Right hindlimb (tissue), 1 donor: ENCODE measurements around the gene ZFPM1.

Experiments
- DNase-seq: peaks from one replicate; pipeline ENCODE4 v3.0.0-alpha.2; 2018

Gene ZFPM1

DNA sequence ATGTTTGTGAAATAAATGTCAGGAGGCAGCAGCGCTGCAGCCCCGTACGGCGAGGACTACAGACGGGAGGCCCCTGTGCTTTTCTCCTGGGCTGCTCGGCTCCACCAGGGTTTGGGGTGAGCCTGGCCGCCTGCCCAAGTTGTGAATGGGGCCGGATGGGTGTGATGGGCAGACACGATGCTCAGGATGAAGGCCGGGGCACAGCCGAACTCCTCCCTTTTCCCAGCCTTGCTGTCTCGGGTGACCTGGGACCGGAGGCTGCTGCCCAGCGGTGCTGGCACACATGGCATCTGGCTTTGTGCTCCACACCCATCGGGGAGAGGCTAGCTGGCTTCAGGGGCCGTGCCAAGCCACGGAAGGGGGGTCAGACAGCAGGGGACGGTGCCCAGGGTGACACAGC lies 34.2 kb upstream of the ZFPM1 start:
- DNase-seq = no peak

DNA sequence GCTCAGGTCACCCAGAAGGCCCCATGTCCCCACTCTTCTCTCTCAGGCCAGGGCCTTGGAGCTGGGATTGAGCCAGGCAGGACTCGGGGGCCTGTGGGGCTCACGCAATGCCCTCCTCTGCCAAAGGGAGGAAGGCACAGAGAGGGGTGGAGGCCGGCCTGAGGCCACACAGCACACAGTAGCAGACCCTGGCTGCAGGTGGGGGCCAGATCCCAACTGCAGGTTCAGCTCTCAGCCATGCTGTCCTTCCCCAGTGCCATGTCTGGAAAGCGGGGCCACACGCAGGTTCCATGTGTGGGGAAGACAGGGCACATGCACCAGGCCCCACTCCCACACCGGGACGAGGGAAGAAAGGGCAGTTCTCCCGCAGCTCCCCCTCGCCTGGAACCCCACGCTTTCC lies 33.3 kb upstream of the ZFPM1 start:
- DNase-seq = no peak

DNA sequence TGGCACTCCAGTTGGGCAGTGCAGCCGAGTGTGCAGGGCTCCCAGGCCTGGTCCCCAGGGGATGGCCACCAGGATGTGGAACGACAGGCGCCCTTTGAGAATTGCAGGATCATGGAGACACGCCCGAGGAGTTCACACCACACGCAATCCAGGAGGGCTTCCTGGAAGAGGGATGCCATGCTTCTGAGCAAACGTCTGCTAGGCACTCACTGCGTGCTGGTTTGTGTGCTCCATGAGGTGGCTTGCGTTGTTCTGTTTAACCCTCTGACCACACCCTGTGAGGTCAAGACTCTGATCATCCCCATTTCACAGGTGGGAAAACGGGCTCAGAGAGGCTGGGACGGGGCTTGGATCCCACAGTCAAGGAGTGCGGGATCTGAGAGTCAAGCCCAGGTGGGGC lies 32.6 kb upstream of the ZFPM1 start:
- DNase-seq = no peak

DNA sequence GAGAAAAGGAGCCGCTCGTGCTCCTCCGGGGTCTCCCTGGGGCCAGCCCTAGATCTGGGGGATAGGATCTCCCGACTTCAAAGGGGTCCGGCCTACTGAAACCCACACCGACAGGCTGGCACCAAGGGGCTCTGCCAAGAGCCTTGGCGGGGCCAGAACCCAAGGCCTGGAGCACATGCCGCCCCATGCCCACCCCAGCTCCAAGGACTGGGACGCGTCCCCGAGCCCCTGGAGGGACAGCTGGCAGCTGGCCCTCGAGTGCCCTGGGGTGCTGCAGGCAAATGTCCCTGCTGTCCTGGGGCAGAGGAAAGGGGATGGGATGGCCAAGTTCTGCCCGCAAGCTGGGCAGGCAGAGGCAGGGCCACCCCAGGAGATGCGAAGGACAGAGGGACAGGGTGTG lies 31.8 kb upstream of the ZFPM1 start:
- DNase-seq = no peak

DNA sequence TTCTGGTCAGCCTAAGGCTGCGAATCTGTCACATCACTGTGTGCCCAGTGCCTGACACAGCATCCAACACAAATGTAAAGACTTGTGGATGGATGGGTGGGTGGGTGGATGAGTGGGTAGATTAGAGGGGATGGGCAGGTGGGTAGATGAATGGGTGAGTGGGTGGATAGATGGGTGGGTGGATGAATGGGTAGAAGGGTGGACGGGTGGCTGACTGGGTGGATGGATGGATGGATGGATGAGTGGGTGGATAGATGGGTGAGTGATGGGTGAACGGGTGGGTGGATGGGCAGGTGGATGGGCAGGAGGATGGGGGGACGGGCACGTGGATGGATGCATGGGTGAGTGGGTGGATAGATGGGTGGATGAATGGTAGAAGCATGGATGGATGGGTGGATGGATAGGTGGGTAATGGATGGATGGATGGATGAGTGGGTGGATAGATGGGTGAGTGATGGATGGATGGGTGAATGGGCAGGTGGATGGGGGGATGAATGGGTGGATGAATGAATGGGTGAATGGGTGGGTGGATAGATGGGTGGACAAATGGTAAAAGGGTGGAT lies 31.1 kb upstream of the ZFPM1 start:
- DNase-seq = no peak

DNA sequence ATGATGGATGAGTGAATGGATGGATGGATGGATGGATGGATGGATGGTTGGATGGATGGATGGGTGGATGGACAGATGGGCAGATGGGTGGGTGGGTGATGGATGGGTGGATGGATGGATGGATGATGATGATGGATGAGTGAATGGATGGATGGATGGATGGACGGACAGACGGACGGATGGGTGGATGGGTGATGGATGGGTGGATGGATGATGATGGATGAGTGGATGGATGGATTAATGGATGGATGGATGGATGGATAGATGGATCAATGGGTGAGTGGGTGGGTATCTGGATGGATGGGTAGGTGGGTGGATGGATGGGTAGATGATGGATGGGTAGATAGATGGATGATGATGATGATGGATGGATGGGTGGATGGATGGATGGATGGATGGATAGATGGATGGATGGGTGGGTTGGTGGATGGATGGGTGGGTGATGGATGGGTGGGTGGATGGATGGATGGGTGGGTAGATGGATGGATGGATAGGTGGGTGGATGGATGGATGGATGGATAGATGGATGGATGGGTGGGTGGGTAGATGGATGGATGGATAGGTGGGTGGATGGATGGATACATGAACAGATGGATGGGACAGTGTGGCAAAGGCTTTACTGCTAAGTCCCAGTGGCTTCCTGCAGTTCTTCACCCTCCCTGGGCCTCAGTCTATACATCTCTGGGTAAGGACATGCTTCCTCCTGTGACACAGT lies 30.2 kb upstream of the ZFPM1 start:
- DNase-seq = no peak

DNA sequence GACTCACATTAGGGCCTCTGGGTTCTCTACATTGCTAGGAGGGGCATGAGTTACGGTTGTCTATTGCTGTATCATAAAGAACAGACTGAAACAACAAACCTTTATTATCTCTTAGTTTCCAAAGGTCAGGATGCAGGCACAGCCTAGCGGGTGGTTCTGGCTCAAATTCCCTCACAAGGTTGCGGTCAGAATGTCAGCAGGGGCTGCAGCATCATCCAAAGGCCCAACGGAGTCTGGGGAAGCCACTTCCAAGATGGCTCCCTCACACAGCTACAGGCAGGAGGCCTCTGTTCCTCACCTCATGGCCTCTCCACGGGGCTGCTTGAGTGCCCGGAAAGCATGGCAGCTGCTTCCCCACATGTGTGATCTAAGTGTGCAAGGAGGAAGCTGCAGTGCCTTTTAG lies 29.6 kb upstream of the ZFPM1 start:
- no peak for DNase-seq

DNA sequence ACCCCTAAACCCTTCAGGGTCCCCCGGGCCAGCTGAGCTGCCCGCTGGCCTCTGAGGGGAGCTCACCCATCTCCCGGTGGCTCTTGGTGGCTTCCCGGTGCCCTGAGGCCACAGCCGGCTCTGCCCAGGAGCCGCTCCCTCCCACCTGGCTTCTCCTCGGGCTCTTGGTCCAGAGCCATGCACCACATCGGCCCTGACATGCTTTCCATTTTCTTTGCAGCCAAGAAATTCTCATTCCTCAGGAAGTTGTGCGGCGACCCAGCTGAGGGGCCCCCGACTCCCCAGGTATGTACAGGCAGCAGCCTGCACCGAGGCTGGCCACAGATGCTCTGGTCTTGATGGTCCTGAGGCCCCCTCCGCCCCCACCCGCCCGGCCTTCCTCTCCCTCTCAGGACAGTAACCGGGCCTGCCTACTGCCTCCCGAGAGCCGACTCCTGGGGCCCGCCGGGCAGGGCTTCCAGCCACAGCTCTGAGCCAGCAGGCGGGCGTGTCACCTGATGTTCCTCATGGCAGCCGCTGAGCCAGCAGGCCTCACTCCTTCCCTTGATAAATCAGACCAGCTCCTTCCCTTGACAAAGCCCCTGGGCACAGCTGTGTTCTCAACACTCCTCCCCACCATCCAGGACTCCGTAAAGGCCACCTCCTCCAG lies 28.4 kb upstream of the ZFPM1 start:
- DNase-seq = no peak

DNA sequence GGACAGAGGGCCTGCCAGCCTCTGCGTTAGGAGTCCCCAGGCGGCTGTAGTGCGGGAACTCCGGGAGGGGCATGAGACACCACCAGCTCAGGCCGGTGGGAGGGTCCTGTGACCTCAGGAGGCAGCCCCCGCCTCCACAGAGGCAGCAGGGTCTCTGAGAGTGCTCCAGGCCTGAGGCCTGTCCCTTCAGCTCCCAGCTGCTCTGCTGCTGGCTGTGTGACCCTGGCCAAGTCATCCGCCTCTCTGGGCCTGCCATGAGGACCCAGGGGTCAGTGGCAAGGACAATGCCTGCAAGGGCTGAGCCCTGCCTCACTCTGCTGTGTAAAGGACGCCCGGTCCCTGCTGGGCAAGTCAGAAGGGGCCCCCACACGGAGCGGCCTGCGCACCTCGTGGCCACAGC lies 27.1 kb upstream of the ZFPM1 start:
- DNase-seq = no peak

DNA sequence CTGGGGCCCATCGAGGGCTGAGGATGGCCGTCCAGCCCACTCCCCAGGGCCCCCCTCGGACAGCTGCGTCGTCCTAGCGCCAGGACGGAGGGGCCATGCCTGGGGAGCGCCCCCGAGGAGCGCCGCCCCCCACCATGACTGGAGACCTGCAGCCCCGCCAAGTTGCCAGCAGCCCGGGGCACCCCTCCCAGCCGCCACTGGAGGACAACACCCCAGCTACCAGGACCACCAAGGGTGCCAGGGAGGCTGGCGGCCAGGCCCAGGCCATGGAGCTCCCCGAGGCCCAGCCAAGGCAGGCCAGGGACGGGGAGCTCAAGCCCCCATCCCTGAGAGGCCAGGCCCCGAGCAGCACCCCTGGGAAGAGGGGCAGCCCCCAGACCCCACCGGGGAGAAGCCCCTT lies 25.7 kb upstream of the ZFPM1 start:
- DNase-seq = no peak

DNA sequence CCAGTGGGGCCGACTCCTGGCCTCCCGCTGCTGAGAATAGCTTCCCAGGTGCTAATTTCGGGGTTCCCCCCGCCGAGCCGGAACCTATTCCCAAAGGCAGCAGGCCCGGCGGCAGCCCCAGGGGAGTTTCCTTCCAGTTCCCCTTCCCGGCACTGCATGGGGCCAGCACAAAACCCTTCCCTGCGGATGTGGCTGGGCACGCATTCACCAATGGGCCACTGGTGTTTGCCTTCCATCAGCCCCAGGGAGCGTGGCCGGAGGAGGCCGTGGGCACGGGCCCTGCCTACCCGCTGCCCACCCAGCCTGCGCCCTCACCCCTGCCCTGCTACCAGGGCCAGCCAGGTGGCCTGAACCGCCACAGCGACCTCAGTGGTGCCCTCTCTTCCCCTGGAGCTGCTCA lies 24.9 kb upstream of the ZFPM1 start:
- no peak for DNase-seq

DNA sequence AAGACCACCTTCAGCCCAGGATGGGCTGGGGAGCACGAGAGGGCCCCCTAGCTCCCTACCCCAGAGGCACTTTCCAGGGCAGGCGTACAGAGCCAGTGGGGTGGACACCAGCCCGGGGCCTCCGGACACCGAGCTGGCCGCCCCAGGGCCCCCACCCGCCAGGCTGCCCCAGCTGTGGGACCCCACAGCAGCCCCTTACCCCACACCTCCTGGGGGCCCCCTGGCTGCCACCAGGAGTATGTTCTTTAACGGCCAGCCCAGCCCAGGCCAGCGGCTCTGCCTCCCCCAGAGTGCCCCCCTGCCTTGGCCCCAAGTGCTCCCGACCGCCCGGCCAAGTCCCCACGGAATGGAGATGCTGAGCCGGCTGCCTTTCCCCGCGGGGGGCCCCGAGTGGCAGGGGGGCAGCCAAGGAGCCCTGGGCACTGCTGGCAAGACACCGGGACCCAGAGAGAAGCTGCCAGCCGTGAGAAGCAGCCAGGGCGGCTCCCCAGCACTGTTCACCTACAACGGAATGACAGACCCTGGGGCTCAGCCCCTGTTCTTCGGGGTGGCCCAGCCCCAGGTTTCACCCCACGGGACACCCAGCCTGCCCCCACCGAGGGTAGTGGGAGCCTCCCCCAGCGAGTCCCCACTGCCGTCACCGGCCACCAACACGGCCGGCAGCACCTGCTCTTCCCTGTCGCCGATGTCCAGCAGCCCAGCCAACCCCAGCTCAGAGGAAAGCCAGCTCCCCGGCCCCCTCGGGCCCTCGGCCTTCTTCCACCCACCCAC lies 24.3 kb upstream of the ZFPM1 start:
- no peak for DNase-seq

DNA sequence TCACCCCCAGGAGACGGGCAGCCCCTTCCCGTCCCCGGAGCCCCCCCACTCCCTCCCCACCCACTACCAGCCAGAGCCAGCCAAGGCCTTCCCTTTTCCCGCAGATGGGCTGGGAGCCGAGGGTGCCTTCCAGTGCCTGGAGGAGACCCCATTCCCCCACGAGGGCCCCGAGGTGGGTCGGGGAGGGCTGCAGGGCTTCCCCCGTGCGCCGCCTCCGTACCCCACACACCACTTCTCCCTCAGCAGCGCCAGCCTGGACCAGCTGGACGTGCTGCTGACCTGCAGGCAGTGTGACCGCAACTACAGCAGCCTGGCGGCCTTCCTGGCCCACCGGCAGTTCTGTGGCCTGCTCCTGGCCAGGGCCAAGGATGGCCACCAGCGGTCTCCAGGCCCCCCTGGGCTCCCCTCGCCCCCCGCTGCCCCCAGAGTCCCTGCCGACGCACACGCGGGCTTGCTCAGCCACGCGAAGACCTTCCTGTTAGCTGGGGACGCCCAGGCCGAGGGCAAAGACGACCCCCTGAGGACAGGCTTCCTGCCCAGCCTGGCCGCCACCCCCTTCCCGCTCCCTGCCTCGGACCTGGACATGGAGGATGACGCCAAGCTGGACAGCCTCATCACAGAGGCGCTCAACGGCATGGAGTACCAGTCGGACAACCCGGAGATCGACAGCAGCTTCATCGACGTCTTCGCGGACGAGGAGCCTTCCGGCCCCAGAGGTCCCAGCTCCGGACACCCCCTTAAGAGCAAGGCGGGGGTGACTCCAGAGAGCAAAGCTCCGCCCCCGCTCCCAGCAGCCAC lies 23.5 kb upstream of the ZFPM1 start:
- no peak for DNase-seq

DNA sequence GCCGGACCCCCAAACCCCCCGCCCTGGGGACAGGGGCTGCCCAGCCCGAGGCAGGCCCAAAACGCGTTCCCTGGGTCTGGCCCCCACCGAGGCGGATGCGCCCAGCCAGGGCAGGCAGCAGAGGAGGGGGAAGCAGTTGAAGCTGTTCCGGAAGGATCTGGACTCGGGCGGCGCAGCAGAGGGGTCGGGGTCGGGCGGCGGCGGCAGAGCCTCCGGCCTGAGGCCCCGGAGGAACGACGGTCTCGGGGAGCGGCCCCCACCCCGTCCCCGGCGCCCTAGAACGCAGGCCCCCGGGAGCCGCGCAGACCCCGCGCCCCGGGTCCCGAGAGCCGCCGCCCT lies 22.9 kb upstream of the ZFPM1 start:
- no peak for DNase-seq

DNA sequence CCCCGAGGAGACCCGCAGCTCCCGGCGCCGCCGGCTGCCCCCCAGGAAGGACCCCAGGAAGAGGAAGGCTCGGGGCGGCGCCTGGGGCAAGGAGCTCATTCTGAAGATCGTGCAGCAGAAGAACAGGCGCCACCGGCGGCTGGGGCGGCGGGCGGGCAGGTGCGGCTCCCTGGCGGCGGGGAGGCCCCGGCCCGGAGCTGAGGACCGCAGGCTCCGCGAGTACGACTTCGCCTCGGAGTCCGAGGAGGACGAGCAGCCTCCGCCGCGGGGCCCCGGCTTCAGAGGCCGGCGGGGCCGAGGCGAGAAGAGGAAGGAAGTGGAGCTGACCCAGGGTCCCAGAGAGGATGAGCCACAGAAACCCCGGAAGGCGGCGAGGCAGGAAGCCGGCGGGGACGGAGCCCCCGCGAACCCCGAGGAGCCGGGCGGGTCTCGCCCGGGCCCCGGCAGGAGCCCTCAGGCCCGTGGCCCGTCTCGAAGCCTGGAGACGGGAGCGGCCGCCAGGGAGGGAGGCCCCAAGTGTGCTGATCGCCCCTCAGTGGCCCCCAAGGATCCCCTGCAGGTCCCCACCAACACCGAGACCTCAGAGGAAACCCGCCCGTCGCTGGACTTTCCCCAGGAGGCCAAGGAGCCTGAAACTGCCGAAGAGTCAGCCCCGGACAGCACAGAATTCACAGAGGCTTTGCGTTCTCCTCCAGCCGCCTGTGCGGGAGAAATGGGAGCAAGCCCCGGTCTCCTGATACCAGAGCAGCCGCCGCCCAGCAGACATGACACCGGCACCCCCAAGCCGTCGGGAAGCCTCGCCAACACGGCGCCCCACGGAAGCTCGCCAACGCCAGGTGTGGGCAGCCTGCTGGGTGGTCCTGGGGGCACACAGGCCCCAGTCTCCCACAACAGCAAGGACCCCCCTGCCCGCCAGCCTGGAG lies 22.3 kb upstream of the ZFPM1 start:
- DNase-seq = no peak

DNA sequence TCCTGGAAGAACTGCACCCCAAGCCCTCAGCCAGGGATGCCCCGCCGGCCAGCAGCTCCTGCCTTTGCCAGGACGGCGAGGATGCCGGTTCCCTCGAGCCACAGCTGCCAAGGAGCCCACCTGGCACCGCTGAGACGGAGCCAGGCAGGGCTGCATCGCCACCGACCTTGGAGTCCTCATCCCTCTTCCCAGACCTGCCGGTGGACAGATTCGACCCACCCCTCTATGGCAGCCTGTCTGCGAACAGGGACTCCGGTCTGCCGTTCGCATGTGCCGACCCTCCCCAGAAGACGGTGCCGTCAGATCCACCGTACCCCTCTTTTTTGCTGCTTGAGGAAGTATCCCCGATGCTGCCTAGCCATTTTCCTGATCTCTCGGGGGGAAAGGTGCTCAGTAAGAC lies 21.4 kb upstream of the ZFPM1 start:
- DNase-seq = no peak

DNA sequence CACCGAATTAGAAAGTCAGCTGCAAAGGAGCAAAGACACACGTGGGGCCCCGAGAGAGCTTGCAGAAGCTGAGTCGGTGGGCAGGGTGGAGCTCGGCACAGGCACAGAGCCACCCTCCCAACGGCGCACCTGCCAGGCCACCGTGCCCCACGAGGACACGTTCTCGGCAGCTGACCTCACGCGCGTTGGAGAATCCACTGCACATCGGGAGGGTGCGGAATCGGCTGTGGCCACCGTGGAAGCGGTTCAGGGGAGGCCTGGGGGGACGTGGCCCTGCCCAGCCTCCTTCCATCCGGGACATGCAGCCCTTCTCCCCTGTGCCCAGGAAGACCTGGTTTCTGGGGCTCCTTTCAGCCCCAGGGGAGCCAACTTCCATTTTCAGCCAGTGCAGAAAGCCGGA lies 20.9 kb upstream of the ZFPM1 start:
- DNase-seq = no peak

DNA sequence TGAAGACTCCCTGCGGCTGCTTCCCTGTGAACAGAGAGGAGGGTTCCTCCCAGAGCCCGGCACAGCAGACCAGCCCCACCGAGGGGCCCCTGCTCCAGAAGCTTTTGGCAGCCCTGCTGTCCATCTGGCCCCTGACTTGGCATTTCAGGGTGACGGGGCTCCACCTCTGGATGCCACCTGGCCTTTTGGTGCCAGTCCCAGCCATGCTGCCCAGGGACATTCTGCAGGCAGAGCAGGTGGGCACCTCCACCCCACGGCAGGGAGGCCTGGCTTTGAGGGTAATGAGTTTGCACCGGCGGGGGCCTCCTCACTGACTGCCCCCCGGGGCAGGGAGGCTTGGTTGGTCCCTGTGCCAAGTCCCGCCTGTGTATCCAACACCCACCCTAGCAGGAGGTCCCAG lies 20.3 kb upstream of the ZFPM1 start:
- DNase-seq = no peak

DNA sequence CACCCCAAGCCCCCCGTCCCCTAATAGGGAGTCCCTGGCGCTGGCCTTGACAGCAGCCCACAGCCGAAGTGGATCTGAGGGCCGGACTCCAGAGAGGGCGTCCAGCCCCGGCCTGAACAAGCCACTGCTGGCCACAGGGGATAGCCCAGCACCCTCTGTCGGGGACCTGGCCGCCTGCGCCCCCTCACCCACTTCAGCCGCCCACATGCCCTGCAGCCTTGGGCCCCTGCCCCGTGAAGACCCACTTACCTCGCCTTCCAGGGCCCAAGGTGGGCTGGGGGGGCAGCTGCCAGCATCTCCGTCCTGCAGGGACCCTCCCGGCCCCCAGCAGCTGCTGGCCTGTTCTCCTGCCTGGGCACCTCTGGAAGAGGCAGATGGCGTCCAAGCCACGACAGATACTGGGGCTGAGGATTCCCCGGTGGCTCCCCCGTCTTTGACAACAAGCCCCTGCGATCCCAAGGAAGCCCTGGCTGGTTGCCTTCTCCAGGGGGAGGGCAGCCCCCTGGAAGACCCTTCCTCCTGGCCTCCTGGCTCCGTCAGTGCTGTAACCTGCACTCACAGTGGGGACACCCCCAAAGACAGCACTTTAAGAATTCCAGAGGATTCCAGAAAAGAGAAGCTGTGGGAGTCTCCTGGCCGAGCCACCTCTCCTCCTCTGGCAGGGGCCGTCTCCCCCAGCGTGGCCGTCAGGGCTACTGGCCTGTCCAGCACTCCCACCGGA lies 19.3 kb upstream of the ZFPM1 start:
- no peak for DNase-seq

DNA sequence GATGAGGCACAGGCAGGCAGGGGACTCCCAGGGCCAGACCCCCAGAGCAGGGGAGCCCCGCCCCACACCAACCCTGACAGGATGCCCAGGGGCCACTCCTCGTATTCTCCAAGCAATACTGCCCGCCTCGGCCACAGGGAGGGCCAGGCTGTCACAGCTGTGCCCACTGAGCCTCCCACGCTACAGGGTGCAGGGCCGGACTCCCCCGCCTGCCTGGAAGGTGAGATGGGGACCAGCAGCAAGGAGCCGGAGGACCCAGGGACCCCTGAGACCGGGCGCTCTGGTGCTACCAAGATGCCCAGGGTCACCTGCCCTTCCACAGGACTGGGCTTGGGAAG lies 18.8 kb upstream of the ZFPM1 start:
- DNase-seq = no peak

DNA sequence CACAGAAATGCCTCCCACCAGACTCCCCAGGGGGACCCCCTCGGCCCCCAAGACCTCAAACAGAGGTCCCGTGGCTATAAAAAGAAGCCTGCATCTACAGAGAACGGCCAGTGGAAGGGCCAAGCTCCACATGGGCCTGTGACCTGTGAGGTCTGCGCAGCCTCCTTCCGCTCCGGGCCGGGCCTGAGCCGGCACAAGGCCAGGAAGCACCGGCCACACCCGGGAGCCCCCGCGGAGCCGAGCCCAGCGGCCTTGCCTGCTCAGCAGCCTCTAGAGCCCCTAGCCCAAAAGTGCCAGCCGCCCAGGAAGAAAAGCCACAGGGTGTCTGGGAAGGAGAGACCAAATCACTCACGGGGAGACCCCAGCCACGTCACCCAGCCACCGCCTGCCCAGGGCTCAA lies 18.3 kb upstream of the ZFPM1 start:
- no peak for DNase-seq
